ENCODE results near the gene SSNA1.

- TF ChIP-seq CTCF (IDR thresholded peaks at IDR 0.05) (no peak), EZH2 (IDR thresholded peaks at IDR 0.05; ENCODE audit: borderline replicate concordance, insufficient read depth, low read depth, low read length, poor library complexity, severe bottlenecking) (no peak)
Measured at GRCh38 chr9:137218212-137218753, 29.8 kb downstream of the SSNA1 start.
